NCI-H187 (cell line): ENCODE data around the gene GBP4.

ENCODE experiments used
- DNase-seq, 2 experiments: peaks; one replicate each; lab custom pipeline; 2025; lab: John Stamatoyannopoulos, UW

GBP4 gene

GRCh38 chr1:89170170-89171066 is 28.3 kb downstream of the GBP4 start:
- no peak for DNase-seq

- no peak for DNase-seq
These were observed 29.6 kb downstream of the GBP4 start for GRCh38 chr1:89169166-89169565.

GRCh38 chr1:89167590-89168230 is 31.0 kb downstream of the GBP4 start:
- DNase-seq: no peak

GRCh38 chr1:89166705-89167104 is 32.0 kb downstream of the GBP4 start:
- DNase-seq: no peak

GRCh38 chr1:89165811-89166210 is 32.9 kb downstream of the GBP4 start:
- no peak for DNase-seq

- no peak for DNase-seq
These were observed 47.7 kb downstream of the GBP4 start for GRCh38 chr1:89151047-89151446.

- no peak for DNase-seq
These were observed 48.8 kb downstream of the GBP4 start for GRCh38 chr1:89149976-89150375.

- DNase-seq: no peak
These were observed 49.5 kb downstream of the GBP4 start for GRCh38 chr1:89149229-89149628.

- no peak for DNase-seq
These were observed 50.8 kb downstream of the GBP4 start for GRCh38 chr1:89147678-89148658.

- no peak for DNase-seq
These were observed 52.0 kb downstream of the GBP4 start for GRCh38 chr1:89146721-89147120.

GRCh38 chr1:89143484-89143883 is 55.3 kb downstream of the GBP4 start:
- no peak for DNase-seq

GRCh38 chr1:89142160-89142559 is 56.6 kb downstream of the GBP4 start:
- no peak for DNase-seq

- no peak for DNase-seq
These were observed 65.0 kb downstream of the GBP4 start for GRCh38 chr1:89133747-89134146.
